ENCODE data around the gene STAG2.
"Not testable (repeated sequence)": the region's sequence is repeated elsewhere in the genome, so short reads cannot be mapped to it uniquely, and the experiment has no call there.

The STAG2 gene

DNA sequence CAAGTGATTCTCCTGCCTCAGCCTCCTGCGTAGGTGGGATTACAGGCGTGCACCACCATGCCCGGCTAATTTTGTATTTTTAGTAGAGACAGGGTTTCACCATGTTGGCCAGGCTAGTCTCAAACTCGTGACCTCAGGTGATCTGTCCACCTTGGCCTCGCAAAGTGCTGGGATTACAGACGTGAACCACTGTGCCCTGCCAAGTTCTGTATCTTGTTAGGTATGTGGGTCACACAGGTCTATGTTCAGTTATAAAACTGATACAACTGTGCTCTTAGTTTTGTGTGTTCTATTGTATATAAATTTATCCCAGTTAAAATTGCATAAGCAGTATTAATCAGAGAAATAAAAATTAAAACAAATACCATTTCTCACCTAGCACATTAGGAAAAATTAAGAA, 122.9 kb downstream of the STAG2 start:
- DNase-seq: not testable (repeated sequence)

DNA sequence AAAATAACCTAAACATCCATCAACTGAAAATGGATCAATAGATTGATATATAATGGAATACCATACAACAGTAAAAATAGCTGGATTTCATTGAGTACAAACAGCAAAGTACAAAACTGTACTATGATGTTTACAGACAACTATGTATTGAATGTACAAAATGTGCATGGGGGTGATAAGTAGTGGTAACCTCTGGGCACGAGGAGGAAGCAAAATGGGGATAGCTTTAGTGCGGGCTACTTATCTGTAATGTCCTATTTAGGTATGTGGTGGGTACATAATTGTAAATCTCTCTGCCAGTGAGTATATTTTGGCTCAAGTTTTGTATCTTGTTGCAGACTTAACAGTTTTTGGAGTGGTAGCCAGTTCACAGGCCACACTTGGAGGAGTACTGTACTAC, 123.6 kb downstream of the STAG2 start:
- no peak for DNase-seq

DNA sequence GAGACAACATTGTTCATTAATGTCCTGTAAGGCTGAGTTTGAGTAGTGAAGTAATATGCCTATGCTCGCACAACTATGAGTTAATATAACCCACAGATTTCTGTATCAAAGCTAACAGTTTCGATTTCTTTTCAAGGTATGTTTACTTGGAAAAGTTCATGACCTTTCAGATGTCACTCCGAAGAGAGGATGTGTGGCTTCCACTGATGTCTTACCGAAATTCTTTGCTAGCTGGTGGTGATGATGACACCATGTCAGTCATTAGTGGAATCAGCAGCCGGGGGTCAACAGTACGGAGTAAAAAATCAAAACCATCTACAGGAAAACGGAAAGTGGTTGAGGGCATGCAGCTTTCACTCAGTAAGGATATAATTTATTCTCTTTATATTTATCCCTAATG, 124.9 kb downstream of the STAG2 start:
- no peak for DNase-seq

DNA sequence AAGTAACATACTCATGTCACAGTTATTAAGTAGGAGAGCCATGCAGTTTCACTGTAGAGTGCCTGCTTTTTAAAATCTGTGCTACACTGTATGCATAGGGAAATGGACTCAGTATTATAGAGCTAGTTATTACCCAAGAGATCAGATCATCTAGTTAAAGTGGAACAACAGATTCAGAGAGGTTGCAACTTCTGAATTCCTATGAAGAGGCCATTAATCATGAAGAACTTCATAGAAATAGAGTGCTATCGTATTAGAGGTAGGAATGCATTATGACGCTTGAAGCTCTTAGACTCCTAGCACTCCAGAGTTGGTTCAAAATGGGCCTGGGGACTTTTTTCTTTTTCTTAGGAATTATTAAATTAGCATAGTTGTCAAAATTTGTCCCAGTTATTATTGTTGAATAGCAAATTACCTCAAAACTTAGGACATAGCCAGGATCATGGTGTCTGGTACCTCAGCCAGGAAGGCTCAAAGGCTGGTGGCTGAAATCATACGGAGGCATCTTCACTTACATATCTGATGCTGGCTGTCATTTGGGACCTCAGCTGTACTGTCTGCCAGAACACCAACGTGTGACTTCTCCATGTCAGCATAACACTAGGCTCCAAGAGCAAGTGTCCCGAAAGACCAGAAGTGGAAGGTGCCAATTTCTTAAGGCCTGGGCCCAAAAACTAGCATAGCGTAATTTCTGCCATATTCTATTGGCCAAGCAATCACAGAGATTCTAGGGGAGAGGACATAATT, 125.7 kb downstream of the STAG2 start:
- DNase-seq: no peak

DNA sequence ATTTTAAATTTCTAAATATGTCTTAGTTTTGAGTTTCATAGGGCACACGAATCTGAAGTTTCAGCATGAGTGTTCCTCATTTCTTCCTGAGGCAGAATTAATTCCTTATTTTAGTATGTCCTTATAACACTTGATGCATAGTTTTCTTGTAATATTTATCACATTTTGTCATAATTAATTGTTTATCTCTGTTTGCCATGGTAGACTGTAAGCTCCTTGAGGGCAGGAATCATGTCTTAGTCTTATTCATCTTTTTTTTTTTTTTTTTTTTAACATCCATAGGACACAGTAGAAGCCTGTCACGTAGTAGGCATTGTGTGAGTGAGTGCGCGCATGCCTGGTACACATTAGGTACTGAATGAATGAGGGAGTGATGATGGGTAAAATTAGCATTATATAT, 131.7 kb downstream of the STAG2 start:
- no peak for DNase-seq

DNA sequence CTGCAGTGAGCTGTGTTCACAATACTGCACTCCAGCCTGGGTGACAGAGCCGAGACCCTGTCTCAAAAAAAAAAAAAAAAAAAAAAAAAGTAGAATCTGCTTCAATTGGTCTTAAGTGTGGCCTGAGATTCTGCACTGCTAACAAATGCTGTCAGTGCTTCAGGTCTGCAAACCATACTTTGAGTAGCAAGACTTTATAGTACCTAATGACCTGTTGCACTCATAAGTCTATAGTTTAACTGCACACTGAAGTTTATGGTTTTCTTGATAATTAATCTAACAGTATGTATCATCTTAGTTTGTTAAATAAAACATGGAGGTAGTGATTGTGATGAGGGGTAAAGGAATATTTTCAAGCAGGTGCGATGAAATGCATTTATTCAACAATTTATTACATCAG, 135.6 kb downstream of the STAG2 start:
- DNase-seq: no peak

DNA sequence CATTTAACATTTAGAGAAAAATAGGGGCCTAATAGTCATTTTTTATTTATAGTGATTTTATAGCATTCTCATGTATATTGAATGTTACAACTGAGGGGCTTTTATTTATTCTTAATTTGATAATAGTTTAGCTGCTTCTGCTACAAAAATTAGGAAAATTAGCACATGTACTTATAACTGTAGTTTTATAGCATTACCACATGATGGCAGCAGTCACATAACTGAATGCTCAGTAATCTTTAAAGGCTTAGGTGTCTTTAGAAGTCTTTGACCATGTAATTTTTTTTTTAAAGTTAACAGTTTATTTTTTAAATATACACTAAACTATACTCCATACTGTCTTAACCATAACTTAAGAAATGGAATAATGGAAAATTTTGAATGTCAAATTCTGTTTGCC, 136.6 kb downstream of the STAG2 start:
- DNase-seq: no peak

DNA sequence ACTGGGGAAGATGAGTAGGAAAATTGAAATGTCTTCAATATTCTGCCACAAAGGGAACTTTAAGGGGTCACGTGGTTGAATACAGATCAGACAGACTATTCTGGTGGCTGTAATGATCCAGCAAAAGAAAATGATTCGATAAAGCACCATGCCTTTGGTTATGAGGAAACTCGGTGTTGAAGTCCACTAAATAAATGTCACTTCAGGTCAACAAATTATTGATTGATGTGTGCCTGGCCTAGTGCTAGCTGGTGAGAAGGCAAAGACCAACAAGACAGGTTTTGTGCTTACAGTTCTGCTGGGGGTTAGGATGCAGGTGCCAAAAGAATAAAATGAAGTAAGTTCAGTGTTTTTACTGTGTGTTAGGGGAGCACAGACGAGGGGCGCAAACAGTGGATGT, 142.5 kb downstream of the STAG2 start:
- DNase-seq: no peak

DNA sequence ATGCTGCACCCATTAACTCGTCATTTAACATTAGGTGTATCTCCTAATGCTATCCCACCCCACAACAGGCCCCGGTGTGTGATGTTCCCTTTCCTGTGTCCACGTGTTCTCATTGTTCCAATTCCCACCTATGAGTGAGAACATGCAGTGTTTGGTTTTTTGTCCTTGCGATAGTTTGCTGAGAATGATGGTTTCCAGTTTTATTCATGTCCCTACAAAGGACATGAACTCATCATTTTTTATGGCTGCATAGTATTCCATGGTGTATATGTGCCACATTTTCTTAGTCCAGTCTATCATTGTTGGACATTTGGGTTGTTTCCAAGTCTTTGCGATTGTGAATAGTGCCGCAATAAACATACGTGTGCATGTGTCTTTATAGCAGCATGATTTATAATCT, 143.0 kb downstream of the STAG2 start:
- DNase-seq: not testable (repeated sequence)

DNA sequence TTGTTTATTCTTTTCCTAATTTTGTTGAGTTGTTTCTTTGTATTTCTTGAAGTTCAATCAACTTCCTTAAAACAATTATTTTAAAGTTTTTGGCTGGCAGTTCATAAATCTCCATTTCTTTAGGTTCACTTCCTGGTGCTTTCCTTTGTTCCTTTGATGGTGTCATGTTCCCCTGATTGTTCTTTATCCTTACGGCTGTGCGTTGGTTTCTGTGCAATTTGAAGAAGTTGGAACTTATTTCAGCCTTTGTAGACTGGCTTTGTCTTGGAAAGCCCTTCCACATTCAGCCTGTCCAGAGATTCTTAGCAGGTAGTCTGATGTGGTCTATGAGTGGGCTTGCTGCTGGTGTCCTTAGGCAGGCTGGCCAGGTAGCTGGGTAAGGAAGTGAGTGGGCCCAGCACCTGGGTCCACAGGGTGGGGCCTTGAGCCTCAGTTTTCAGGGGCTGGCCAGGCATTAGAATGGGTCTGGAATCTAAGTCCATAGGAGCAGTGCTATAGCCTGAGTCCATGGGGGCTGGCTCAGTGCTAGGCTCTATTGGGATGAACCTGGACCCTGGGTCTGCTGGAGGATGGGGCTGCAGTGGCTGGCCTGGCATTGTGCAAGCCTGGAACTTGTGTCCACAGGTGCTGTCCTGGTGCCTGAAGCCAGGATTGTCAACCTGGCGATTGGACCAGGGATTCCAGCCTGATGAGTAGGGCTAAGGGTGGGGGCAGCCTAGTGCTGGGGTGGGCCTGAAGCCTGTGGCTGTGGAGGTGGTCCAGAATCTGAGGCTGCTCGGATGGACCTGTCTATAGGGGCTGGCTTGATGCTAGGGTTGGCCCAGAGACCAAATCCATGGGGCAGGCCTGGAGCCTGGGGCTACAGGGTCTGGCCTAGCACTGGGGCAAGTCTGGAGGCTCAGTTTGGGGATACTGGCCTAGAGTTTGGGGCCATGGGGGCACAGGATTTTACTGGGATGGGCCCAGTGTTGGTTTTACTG, 152.4 kb downstream of the STAG2 start:
- no peak for DNase-seq

DNA sequence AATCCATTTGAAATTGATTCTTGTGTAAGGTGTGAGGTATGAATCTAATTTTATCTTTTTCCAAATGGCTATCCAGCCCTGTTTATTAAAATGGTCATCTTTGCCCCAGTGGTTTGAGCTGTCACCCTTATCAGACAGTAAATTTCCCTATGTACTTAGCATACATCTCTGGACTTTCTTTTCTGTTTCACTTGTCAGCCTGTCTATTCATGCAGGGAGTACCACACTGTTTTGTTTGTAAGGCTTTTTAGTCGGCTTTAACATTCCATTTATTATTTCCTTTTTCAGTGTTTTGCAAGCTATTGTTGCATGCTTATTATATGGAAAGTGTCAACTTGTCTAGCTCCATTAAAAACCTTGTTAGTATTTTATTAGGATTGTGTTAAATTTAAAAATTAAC, 155.8 kb downstream of the STAG2 start:
- no peak for DNase-seq

DNA sequence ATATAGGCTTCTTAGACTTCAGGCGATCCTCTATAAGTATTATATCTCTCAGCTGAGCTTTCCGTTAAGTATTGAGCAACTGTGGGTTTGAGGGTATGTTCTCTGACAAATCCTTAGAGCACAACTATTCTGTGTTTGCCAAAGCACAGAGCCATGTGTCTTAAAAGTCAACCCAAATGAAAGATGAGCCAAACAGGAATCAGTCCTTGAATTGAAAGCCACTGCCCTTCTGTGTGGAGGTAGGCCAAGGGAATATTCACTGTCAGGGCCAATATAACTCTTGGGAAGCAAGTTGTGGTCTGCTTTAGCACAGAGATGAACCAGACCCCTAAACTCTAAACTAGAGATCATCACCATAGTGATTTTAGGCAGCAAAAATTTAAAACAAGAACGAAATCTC, 164.0 kb downstream of the STAG2 start:
- no peak for DNase-seq

DNA sequence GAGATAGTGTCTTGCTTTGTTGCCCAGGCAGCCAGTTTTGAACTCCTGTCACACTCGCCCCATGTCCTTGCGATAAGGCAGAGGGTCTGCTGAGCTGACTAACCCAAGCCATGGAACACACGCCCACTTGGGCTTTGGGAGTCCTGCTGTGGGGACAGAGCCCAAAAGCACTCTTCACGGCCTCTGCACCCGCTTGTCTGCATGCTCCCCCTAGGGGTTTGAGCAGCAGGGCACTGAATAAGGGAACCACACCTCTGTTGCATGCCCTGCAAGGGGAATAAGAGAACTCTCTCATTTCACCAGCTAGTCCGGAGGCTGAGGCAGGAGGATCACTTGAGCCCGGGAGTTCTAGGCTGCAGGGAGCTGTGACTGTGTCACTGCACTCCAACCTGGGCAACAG, 166.0 kb downstream of the STAG2 start:
- DNase-seq: no peak

DNA sequence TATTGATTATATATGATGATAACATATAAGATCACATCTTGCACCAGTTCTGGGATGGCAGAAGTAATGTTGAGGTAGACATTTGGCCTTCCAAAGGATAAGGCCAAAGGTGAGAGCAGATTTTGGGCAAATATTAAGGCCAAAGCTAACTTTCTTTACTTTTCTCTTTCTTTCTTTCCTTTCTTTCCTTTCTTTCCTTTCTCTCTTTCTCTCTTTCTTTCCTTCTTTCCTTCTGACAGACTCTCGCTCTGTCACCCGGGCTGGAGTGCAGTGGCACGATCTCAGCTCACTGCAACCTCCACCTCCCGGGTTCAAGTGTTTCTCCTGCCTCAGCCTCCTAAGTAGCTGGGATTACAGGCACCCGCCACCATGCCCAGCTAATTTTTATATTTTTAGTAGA, 170.9 kb downstream of the STAG2 start:
- not testable (repeated sequence) for DNase-seq

DNA sequence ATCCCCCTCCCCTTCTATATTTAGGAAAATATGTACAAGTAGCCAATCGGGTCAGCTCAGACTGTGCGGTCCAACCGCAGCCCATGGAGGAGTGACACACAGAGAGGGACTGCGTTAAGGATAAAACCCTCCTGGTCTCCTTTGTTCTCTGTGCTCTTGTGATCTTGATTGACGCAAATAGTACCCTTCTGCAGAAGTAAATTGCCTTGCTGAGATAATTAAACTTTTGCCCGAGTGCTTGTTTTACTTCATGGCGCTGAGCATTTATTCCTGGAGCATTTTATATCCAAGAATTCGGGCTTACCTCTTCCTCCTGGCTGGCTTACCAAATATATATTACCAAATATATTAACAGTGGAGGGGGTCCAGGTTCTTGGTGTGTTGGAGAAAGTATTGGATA, 184.2 kb downstream of the STAG2 start:
- no peak for DNase-seq

DNA sequence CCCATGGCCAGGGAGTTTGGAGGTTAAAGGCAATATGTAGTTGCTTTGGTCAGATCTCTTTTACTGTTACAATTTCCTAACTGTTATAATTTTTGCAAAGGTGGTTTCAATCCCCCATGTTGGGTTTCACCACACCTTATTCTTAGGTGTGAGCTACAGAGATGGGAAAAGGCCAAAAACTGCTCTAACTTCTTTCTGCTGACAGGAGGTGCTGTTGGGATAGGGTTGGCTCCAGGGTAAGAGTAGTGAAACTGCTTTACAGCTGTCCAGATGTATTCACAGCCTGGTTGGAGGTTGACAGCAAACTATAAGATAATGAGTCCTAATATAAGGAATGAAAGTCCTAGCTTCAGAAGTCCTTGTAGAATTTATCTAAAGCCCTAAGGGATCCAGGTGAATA, 189.7 kb downstream of the STAG2 start:
- DNase-seq: no peak

All from NCI-H2171 (cell line).